T-helper 2 cell treated with Interferon-gamma antibody and Interleukin-4, amounts not matched to agents 5 μg/mL and 100 μg/mL, for 36 hours (primary cell): ENCODE measurements around the gene JAKMIP2.

Experiments
- DNase-seq: peaks from one replicate; pipeline ENCODE4 v3.0.0; 2021; ENCODE audit warnings: low spot score
- H3K27ac Mint-ChIP-seq: one replicate; pipeline ENCODE4 v1.8.0; 2021; ENCODE audit warnings: mild to moderate bottlenecking, mixed read lengths
- H3K27me3 Mint-ChIP-seq: one replicate; pipeline ENCODE4 v1.8.0; 2021; ENCODE audit warnings: low read depth, mixed read lengths
- H3K36me3 Mint-ChIP-seq: one replicate; pipeline ENCODE4 v1.8.0; 2021; ENCODE audit warnings: low read depth, mixed read lengths
- H3K4me1 Mint-ChIP-seq: one replicate; pipeline ENCODE4 v1.8.0; 2021; ENCODE audit warnings: low read depth, mixed read lengths
- H3K4me3 Mint-ChIP-seq: one replicate; pipeline ENCODE4 v1.8.0; 2022; ENCODE audit warnings: mild to moderate bottlenecking, moderate library complexity, mixed read lengths
- H3K9me3 Mint-ChIP-seq: one replicate; pipeline ENCODE4 v1.8.0; 2021; ENCODE audit warnings: mixed read lengths

The JAKMIP2 gene

DNA sequence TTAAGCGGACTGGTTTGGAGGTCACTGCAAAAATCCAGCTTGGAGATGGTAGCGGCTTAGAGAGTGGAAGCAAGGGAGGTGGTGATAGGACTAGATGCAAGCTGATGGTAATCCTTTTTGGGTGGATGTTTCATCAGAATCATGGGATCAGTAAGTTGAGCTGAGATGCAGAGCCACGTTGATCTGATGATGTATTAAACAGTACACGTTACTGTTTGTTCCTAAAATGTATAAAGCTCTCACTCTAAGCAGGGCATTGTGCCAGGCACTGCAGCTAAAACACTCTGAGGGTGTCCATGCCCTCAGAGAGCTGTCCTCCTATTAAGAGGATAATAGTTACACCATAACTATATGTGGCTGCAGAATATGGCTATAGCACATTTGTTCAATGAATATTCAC is 93.1 kb downstream of the JAKMIP2 start:
- Mint-ChIP-seq H3K9me3 (no peaks in the 10 kb centered on the region), H3K4me1 (no peaks in the 10 kb centered on the region), H3K36me3 (no peaks in the 10 kb centered on the region), H3K27ac (no peak overlapping the region), H3K4me3 (no peak overlapping the region), H3K27me3 (no peaks in the 10 kb centered on the region)
- DNase-seq, result no peak

DNA sequence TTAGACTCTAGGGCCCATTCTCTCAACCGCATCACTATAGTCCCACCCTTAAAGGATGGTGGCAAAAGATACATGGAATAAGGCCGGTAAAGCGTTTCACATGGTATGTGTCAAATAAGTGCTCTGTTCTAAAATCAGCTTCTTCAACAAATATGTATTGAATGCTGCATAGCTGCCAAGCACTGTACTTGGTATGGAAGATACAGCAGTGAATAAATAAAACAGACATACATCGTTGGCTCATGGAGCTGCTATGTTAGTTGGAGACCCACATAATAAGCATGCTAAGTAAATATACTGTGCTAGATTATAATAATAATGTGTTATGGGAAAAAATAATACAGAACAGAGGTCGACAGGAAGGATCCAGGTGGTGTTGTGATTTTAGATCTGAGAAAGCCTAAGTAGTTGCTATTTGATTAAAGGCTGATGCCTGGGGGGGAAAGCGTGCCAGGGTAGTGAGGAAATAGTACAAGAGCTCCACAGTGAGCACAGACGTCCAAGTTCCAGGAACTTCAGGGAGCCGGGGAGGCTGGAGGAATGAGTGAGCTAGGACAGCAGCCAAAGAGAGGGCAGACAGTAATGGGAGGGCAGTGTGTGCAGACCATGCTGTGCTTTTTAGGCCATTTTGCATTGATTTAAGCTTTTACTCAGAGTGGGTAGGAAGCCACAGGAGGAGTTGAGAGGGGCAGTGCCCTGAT is 93.7 kb downstream of the JAKMIP2 start:
- H3K27ac Mint-ChIP-seq, result no peak overlapping the region
- no peak for DNase-seq
- H3K4me1 Mint-ChIP-seq, result no peaks in the 10 kb centered on the region
- H3K4me3 Mint-ChIP-seq, result no peak overlapping the region
- no peaks in the 10 kb centered on the region for H3K36me3 Mint-ChIP-seq
- no peaks in the 10 kb centered on the region for H3K27me3 Mint-ChIP-seq
- no peaks in the 10 kb centered on the region for H3K9me3 Mint-ChIP-seq

DNA sequence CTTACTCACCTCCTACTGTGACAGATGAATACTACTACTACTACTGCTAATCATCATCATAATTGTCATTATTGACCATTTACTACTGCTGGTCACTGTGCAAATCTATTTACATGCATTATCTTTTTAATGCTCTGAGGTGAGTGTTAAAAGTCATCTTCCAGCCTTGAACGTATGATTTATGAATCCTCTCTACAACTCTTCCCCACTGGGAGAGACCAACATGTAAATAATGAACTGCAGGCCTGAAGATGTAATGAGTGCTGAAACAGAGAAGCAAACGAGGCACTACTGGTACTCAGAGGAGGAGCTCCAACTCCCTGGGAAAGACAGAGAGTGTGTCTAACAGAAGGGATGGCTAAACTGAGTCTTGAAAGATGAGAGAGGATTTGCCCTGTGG is 95.4 kb downstream of the JAKMIP2 start:
- Mint-ChIP-seq H3K9me3 (no peaks in the 10 kb centered on the region), H3K36me3 (no peaks in the 10 kb centered on the region), H3K4me1 (no peaks in the 10 kb centered on the region), H3K27ac (no peak overlapping the region), H3K4me3 (no peak overlapping the region), H3K27me3 (no peaks in the 10 kb centered on the region)
- DNase-seq, result no peak

DNA sequence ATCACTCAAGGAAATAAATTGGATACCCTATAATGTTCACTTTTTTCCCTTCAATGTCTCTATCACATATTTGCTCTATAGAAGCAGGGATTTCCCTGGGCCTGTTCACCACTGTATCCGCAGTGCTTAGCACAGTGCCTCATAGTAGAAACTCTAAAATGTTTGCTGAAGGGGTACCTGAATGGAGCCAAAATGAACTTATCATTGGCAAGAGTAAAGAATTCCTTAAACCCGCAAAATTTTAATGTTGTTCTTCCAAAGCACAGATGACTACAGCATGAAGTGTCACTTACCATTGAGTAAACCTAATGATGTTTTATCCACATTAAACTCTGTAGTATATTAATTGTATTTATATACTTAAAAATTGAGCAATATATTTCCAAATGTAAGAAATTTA is 96.1 kb downstream of the JAKMIP2 start:
- H3K27me3 Mint-ChIP-seq, result no peaks in the 10 kb centered on the region
- no peaks in the 10 kb centered on the region for H3K4me1 Mint-ChIP-seq
- H3K4me3 Mint-ChIP-seq, result no peak overlapping the region
- no peak overlapping the region for H3K27ac Mint-ChIP-seq
- DNase-seq, result no peak
- no peaks in the 10 kb centered on the region for H3K36me3 Mint-ChIP-seq
- no peaks in the 10 kb centered on the region for H3K9me3 Mint-ChIP-seq

DNA sequence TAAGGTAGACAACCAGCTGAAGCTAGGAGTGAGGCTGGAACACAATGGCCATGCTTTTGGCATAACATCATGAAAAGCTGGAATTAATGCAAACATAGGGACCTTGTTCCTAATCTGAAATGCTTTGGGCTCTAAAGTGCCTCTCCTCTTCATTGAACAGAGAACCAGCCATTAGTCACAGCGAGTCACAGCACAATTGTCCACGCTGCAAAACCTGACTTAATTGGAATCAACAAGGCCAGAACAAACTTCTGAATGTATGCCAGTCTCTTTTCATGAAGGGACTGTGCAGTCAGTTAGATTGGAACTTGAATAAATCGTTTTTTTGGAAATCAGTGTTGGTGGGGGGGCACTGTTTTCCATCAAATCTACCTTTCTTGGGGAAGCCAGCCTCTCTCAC is 96.5 kb downstream of the JAKMIP2 start:
- no peaks in the 10 kb centered on the region for H3K36me3 Mint-ChIP-seq
- no peaks in the 10 kb centered on the region for H3K27me3 Mint-ChIP-seq
- no peaks in the 10 kb centered on the region for H3K9me3 Mint-ChIP-seq
- no peak overlapping the region for H3K27ac Mint-ChIP-seq
- H3K4me3 Mint-ChIP-seq, result no peak overlapping the region
- H3K4me1 Mint-ChIP-seq, result no peaks in the 10 kb centered on the region
- no peak for DNase-seq

DNA sequence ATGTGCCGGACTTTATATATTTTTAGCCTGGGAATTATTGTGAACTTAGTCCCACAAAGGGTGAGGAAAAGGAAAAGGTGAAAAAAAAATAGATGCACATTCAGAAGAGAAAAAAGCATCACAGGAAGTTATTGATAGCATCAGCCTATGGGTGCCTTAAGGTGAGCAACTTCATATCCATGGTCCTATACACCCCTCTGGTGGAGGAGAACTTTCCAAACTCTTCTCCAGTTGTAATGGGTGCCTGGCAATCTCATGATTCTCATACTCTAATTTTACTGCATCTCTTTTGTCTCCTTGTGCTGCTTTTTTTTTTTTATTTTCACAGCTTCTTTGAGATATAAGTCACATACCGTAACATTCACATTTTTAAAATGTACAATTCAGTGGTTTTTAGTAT is 107.4 kb downstream of the JAKMIP2 start:
- DNase-seq, result no peak
- no peak overlapping the region for H3K27ac Mint-ChIP-seq
- H3K36me3 Mint-ChIP-seq, result peaks cover 5% of the 10 kb centered on the region
- H3K9me3 Mint-ChIP-seq, result no peaks in the 10 kb centered on the region
- H3K27me3 Mint-ChIP-seq, result no peaks in the 10 kb centered on the region
- no peak overlapping the region for H3K4me3 Mint-ChIP-seq
- no peaks in the 10 kb centered on the region for H3K4me1 Mint-ChIP-seq

DNA sequence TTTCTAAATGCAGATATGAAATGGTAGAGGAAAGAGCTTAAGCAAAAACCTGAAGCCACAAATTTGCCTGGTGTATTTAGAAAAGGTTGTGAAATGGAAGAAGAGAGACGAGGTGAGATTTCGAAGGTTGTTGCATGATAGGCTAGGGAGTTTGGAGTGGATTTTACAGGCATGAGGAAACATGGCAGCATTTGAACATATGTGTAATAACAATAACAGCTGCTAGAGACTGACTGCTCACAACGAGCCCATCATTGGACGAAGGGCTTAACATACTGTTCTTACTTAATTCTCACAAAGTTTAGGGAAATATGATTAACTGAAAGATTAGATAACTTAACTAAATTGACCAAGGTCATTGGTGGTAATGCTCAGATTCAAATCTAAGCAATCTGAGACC is 108.1 kb downstream of the JAKMIP2 start:
- no peaks in the 10 kb centered on the region for H3K27me3 Mint-ChIP-seq

DNA sequence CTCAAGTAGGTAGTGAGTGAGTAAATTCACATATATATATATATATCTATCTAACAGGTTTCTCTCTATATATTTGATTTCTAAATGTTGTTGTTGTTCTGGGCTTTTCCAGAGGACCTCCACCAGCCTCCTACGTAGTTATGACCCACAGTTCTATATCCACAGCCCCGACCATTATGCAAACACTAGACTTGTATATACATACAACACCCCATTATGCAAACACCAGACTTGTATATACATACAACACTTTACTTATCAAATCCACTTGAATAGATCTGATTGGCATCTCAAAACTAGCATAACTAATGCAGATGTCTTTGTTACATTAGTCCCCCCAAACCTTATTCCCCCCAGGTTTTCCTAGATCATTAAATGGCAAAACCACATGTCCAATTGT is 108.7 kb downstream of the JAKMIP2 start:
- no peak for DNase-seq
- H3K27me3 Mint-ChIP-seq, result no peaks in the 10 kb centered on the region

More for the DNA sequence above, 108.1 kb downstream of the JAKMIP2 start:
- no peak for DNase-seq
- Mint-ChIP-seq H3K4me1 (no peaks in the 10 kb centered on the region), H3K9me3 (no peaks in the 10 kb centered on the region), H3K36me3 (peaks cover 5% of the 10 kb centered on the region), H3K4me3 (no peak overlapping the region), H3K27ac (no peak overlapping the region)

DNA sequence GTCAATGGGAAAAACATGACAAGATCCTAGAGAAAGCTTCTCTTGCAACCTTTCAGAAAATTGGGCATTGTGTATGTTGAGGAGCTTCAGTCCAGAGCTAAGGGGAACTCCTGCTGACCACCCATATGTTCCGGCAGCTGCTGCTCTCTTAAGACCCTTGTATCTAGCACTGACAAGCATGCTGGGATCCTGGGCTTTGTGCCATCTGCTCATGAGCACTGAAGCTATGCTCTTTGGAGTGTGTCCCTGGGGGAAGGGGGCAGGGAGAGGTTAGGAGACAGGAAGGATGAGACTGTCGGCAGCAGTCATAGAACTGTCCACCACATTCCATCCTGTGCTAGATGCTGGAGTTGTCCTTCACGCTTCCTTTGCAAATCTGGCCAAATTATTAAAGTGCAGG is 109.3 kb downstream of the JAKMIP2 start:
- Mint-ChIP-seq H3K36me3 (peaks cover 5% of the 10 kb centered on the region), H3K27me3 (no peaks in the 10 kb centered on the region), H3K4me3 (no peak overlapping the region), H3K27ac (no peak overlapping the region), H3K4me1 (no peaks in the 10 kb centered on the region), H3K9me3 (no peaks in the 10 kb centered on the region)
- DNase-seq, result no peak

More for the DNA sequence above, 108.7 kb downstream of the JAKMIP2 start:
- Mint-ChIP-seq H3K4me1 (no peaks in the 10 kb centered on the region), H3K36me3 (peaks cover 5% of the 10 kb centered on the region), H3K27ac (no peak overlapping the region), H3K9me3 (no peaks in the 10 kb centered on the region), H3K4me3 (no peak overlapping the region)

DNA sequence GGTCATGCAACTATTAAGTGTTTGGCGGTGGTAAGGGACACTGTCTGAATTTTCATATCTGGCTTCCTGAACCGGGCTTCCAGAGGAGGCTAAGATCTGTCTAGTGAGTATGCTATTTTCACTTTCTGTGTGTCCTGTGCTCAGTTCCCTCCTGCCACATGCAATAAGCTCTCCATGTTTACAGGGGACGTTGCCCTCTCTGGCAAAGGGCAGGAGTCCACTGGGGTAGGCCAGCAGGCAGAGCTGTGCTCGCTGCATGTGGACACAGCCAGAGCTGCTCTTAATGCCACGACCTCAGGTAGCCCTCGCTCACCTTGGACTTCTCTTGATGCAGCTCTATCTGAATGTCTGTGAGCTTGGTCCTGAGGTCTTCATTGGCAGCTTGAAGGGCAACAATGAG is 111.2 kb downstream of the JAKMIP2 start:
- Mint-ChIP-seq H3K4me3 (no peak overlapping the region), H3K27me3 (no peaks in the 10 kb centered on the region), H3K27ac (no peak overlapping the region), H3K36me3 (peaks cover 5% of the 10 kb centered on the region), H3K4me1 (no peaks in the 10 kb centered on the region), H3K9me3 (no peaks in the 10 kb centered on the region)
- no peak for DNase-seq

DNA sequence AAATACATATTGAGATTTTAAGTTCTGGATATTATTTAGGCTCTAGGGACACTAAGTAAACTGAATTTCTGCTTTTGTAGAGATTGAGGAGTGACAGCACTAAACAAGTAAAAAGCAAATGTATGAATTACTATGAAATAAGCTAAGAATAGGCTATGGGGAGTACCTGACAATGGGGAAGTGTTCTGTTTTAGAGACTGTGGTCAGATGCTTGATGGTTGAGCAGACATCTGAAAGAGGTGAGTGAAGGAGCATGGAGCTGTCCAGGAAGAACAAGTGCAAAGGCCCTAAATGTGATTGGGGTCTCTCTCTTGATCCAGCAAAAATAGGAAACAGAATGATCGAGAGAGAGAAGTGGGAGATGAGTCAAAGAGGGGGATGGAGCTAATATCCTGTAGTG is 111.7 kb downstream of the JAKMIP2 start:
- H3K36me3 Mint-ChIP-seq, result peaks cover 5% of the 10 kb centered on the region
- no peak for DNase-seq
- no peaks in the 10 kb centered on the region for H3K4me1 Mint-ChIP-seq
- H3K27ac Mint-ChIP-seq, result no peak overlapping the region
- no peaks in the 10 kb centered on the region for H3K9me3 Mint-ChIP-seq
- no peaks in the 10 kb centered on the region for H3K27me3 Mint-ChIP-seq
- H3K4me3 Mint-ChIP-seq, result no peak overlapping the region

DNA sequence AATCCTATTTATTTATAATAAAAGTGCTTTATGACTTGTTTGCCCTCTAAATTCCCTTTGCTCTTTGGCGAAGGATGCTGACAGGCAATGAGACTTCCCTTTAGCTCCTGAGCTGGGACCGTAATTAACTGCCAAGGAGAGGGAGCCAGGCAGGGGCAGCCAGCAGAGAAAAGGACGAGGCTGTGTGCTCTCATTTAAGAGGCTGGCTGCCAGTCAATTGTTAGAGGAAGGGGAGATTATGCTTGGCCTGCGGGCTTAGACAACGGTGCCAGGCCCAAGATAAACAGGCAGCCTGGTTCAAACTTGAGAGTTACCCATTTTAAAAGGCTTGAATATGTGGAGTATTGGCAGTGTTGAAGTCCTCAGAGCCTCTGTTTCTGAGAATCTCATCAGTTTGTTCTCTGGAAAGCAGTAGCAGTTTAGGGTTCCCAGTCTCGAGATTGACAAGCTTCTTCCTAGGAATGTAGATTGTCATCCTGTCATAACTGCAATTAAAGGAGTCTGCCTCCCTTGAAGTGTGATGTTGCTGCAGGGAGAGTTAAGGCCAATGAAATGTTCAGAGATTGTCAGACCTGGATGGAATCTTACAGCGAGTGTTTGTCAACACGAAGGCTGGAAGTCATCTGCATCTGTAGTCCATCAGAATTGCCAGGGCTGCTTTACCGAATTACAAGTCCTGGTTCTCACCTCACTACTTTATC is 113.2 kb downstream of the JAKMIP2 start:
- no peaks in the 10 kb centered on the region for H3K27me3 Mint-ChIP-seq
- no peak for DNase-seq
- no peaks in the 10 kb centered on the region for H3K4me1 Mint-ChIP-seq
- peaks cover 5% of the 10 kb centered on the region for H3K36me3 Mint-ChIP-seq
- H3K27ac Mint-ChIP-seq, result no peak overlapping the region
- no peaks in the 10 kb centered on the region for H3K9me3 Mint-ChIP-seq
- H3K4me3 Mint-ChIP-seq, result no peak overlapping the region

DNA sequence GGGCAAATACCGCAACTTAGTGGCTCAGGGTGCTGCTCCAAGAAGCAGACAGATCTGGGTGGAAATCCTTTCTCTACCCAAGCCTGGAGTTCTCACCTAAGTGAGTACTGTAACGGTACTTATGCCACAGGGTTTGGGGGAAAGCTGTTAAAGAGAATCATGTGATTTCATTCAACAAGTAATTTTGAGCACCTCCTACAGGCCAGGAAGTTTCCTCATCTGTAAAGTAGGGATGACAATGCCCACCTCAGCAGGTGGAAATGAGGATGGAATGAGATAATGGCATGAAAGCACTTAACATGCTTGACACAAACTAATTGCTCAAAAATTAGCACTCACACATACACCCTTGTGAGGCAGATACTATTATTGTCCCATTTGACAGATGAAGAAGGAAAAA is 114.1 kb downstream of the JAKMIP2 start:
- H3K4me1 Mint-ChIP-seq, result no peaks in the 10 kb centered on the region
- H3K27me3 Mint-ChIP-seq, result no peaks in the 10 kb centered on the region
- H3K36me3 Mint-ChIP-seq, result peaks cover 5% of the 10 kb centered on the region
- H3K27ac Mint-ChIP-seq, result no peak overlapping the region
- no peaks in the 10 kb centered on the region for H3K9me3 Mint-ChIP-seq
- DNase-seq, result no peak
- no peak overlapping the region for H3K4me3 Mint-ChIP-seq

DNA sequence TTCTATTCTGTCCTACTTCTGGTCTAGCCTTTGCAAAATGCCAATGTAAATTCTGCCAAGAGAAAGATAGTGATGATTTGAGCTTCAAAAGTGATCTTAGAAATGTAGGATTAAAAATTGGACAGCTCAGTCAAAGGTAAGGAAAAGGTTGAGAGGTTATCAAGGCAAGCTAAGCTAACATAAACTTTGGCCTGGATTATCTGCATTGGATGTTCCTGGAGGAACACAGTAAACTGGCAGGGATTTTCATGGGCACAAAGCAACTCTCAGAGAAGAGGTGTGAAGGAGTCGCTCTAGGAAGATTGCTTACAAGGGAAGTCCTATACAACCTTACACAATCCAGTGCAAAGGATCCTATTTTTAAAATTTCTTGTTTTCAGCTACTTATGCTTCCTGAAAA is 115.2 kb downstream of the JAKMIP2 start:
- DNase-seq, result no peak
- Mint-ChIP-seq H3K27me3 (no peaks in the 10 kb centered on the region), H3K4me3 (no peak overlapping the region), H3K36me3 (peaks cover 5% of the 10 kb centered on the region), H3K9me3 (no peaks in the 10 kb centered on the region), H3K27ac (no peak overlapping the region), H3K4me1 (no peaks in the 10 kb centered on the region)

DNA sequence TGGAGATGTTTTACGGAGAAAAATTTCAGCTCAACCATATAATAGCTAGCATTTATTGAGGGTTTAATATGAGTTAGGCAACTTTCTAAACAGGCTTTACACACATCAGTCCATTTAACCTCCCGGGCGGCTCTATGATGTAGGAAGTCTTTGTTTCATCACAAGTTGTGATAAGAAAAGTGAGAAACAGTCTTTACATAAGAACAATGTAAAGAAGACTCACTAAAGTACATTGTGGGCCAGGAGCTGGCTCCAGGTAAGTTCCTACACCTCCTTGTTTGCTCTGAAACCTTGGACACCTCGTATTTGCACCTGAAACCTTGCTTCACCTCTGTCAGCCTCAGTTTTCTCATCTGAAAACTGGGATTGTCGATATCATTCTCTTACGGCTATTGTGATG is 116.1 kb downstream of the JAKMIP2 start:
- H3K36me3 Mint-ChIP-seq, result peaks cover 3% of the 10 kb centered on the region
- no peak for DNase-seq
- no peaks in the 10 kb centered on the region for H3K4me1 Mint-ChIP-seq
- no peaks in the 10 kb centered on the region for H3K27me3 Mint-ChIP-seq
- H3K27ac Mint-ChIP-seq, result no peak overlapping the region
- no peaks in the 10 kb centered on the region for H3K9me3 Mint-ChIP-seq
- H3K4me3 Mint-ChIP-seq, result no peak overlapping the region
